ENCODE data around the gene ALDH7A1.
"Not testable (repeated sequence)": the region's sequence is repeated elsewhere in the genome, so short reads cannot be mapped to it uniquely, and the experiment has no call there.

The ALDH7A1 gene

DNA sequence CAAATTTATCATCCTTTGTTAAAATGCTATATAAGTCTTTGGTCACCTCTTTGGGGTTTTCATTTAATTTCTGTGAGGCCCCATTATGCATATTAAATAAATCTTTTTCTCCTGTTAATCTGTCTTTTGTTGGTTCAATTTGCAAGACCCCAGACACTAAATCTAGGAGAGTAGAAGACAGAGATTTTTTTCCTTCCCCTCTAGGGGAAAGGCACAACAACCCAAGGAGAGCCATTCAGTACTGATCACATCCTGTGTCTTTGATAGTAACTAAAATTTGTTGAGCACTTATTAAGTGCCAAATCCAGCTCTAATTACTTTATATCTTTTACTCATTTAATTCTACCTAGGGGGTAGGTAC is 74.4 kb downstream of the ALDH7A1 start:
- TF ChIP-seq, protein P1, sequence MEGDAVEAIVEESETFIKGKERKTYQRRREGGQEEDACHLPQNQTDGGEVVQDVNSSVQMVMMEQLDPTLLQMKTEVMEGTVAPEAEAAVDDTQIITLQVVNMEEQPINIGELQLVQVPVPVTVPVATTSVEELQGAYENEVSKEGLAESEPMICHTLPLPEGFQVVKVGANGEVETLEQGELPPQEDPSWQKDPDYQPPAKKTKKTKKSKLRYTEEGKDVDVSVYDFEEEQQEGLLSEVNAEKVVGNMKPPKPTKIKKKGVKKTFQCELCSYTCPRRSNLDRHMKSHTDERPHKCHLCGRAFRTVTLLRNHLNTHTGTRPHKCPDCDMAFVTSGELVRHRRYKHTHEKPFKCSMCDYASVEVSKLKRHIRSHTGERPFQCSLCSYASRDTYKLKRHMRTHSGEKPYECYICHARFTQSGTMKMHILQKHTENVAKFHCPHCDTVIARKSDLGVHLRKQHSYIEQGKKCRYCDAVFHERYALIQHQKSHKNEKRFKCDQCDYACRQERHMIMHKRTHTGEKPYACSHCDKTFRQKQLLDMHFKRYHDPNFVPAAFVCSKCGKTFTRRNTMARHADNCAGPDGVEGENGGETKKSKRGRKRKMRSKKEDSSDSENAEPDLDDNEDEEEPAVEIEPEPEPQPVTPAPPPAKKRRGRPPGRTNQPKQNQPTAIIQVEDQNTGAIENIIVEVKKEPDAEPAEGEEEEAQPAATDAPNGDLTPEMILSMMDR (IDR thresholded peaks at IDR 0.05; ENCODE audit: extremely low read depth, missing control alignments) = no peak
- DNase-seq (ENCODE audit: low spot score) = no peak

DNA sequence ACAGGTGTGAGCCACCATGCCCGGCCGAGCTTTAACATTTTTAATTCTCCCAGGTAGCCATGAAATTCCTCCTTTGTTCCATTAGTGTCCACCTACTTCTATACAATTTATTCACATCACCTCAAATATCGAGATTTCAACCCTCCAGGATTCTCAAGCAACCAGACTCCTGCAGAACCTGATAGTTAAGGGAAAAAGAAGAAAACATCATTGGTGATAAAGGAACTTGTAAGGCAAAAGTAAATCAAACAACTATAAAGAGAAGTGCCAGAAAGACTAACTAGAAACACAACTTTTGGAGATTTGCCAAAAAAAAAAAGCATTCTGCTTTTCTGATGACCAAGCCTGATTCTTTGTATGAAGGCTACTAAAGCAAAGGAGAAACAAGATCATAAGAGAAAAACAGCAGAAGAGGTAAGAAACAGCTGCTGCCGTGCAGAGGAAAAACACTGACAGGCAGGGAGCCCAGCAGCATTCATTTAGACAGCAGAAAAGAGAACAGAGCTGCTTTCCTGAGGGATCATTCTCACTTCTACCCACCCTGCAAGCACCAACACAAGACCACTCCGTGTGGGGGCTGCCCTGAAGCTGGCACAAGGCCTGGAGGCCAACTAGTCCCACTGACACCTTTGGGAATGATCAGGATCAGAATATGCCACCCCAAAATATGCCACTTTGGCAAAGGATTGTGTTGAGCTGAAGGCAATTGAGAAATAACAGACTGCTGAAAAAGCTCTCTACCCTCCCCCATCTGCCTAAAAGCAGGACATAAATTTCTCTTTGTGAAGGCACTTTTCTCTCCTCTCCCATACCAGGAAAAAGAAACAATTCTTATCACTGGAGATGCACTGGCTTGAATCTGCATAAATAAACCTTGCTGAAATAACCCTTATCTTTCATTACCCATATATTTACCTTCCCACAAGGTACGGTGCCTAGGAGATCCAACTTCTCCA is 75.1 kb downstream of the ALDH7A1 start:
- DNase-seq (ENCODE audit: low spot score) = no peak
- TF ChIP-seq, protein P1 (IDR thresholded peaks at IDR 0.05; ENCODE audit: extremely low read depth, missing control alignments) = no peak

DNA sequence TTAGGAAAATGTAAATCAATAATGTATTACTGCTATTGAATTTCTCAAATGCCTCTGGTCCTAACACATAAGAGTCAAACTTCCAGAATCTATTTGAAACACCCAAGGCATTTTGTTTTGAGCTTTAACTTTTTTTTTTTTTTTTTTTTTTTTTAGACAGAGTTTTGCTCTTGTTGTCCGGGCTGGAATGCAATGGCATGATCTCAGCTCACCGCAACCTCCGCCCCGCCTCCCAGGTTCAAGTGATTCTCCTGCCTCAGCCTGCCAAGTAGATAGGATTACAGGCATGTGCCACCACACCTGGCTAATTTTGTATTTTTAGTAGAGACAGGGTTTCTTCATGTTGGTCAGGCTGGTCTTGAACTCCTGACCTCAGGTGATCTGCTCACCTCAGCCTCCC is 75.8 kb downstream of the ALDH7A1 start:
- DNase-seq (ENCODE audit: low spot score) = not testable (repeated sequence)

DNA sequence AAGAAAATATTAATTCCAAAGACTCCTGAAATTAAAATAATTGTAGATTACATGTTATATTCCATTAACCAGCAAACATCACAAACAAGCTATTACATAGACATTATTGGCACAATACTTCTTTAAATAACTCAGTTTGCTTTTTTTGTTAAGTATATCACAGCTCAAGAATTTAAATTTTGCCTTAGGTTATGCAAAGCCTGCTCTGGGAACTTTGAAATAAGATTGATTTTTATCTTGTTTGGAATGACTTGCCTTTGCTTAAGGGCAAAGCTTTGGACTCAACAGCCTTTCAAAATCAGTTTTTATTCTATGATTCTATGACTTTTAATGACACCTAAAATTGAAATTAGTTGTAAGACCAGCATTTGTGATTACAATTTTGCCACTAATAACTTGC is 78.2 kb downstream of the ALDH7A1 start:
- DNase-seq (ENCODE audit: low spot score) = no peak
- TF ChIP-seq, protein P1 (IDR thresholded peaks at IDR 0.05; ENCODE audit: extremely low read depth, missing control alignments) = no peak

DNA sequence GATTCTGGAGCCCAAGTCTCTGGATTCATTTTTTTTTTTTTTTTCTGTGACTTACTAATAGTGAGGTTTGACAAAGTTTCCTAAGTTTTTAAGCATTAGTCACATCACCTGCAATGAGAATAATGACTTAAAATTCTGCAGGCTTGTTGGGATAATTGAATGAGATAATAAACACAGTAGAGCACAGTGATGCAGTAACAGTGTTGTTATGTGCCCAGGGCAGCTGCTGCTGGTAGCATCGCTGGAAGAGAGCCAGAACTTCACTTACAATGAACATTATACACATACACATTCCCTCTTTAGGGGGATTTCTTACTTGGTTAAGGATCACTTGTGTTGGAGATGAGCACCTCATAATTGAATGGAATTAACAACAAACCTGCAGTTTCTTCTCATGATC is 78.9 kb downstream of the ALDH7A1 start:
- no peak for DNase-seq (ENCODE audit: low spot score)
- TF ChIP-seq, protein P1 (IDR thresholded peaks at IDR 0.05; ENCODE audit: extremely low read depth, missing control alignments) = no peak

DNA sequence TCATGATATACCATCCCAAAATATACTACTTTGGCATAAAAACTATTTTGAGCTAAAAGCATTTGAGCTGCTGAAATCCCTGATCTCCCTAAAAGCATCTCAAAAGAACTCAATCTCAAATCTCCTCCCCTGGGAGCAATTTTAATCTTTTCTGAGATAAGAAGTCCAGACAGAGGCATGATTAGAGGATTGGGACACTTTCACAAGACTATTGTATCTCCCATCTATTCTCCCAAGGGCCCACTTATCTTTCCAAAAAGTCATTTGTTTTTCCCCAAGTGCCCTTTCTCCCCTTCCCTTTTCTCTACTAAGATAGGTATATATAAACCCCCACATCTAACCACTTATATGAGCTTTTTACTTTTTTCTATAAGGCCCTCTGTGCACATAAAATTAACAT is 79.7 kb downstream of the ALDH7A1 start:
- no peak for DNase-seq (ENCODE audit: low spot score)
- TF ChIP-seq, protein P1 (IDR thresholded peaks at IDR 0.05; ENCODE audit: extremely low read depth, missing control alignments) = no peak

DNA sequence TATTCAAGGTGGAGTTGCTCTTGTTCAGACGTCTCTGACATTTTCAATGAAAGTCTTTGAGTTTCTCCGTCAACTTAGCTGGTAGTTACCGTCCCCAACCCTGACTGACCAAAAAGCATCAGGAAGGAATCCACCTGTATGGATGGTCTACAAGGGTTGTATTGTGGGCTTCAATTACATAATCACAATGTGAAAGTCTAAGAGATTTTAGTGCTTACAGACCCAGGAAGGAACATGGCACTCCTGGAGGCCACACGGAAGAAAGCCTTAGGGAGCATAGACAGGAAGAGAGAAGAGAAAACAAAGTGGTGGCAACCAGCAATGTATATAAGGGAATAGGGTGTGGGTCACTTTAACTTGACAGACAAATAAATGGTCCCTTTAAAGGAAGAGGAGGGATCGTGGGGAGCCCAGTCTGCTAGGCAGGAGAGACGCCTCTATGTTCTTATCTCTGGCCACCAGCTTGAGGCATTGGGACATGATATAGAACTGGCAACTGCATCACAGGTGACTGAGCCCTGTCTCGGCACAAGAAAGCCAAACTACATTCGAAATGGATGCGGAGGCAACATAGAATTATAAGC is 80.4 kb downstream of the ALDH7A1 start:
- no peak for DNase-seq (ENCODE audit: low spot score)
- TF ChIP-seq, protein P1 (IDR thresholded peaks at IDR 0.05; ENCODE audit: extremely low read depth, missing control alignments) = no peak

All from GM20000 (cell line).